GM23248 (cell line): ENCODE results near the gene DHDH. TPM values are rescaled to one million over a fixed set of nuclear protein-coding genes. Genes with fewer than 3 reads are reported as not detected.

Experiments
- DNase-seq: peaks from one replicate; pipeline ENCODE4 v3.0.0-alpha.2; 2015
- H2AFZ ChIP-seq: fragments of 200-600 bp; sonication (generic); 2 replicates; pipeline ENCODE4 v1.6.1; 2016; ENCODE audit warnings: antibody characterized with exemption
- H3F3A ChIP-seq: fragments of 200-600 bp; sonication (generic); 2 replicates; pipeline ENCODE4 v1.6.1; 2016; ENCODE audit warnings: mild to moderate bottlenecking, antibody characterized with exemption, mixed run types; ENCODE audit not compliant: insufficient read depth
- H3K27ac ChIP-seq: fragments of 200-600 bp; sonication (generic); 2 replicates; pipeline ENCODE4 v1.5.1; 2016; ENCODE audit warnings: mild to moderate bottlenecking
- H3K27me3 ChIP-seq: fragments of 200-600 bp; sonication (generic); replicated peaks from 2 replicates; pipeline ENCODE4 v1.6.1; 2016; ENCODE audit warnings: mild to moderate bottlenecking; ENCODE audit not compliant: insufficient read depth
- H3K36me3 ChIP-seq: fragments of 200-600 bp; sonication (generic); 2 replicates; pipeline ENCODE4 v1.6.1; 2016; ENCODE audit warnings: low read depth, mild to moderate bottlenecking
- H3K4me1 ChIP-seq: fragments of 200-600 bp; sonication (generic); 2 replicates; pipeline ENCODE4 v1.6.1; 2016; ENCODE audit warnings: mild to moderate bottlenecking; ENCODE audit not compliant: insufficient read depth
- H3K4me2 ChIP-seq: fragments of 200-600 bp; sonication (generic); one replicate; pipeline ENCODE4 v1.6.1; 2016; ENCODE audit warnings: mild to moderate bottlenecking; ENCODE audit not compliant: unreplicated experiment
- H3K4me3 ChIP-seq: fragments of 200-600 bp; sonication (generic); 2 replicates; pipeline ENCODE4 v1.5.1; 2016; ENCODE audit warnings: mild to moderate bottlenecking
- H3K79me2 ChIP-seq: fragments of 200-600 bp; sonication (generic); 2 replicates; pipeline ENCODE4 v1.6.1; 2016; ENCODE audit warnings: mild to moderate bottlenecking; ENCODE audit not compliant: insufficient read depth
- H3K9ac ChIP-seq: fragments of 200-600 bp; sonication (generic); 2 replicates; pipeline ENCODE4 v1.6.1; 2016; ENCODE audit warnings: mild to moderate bottlenecking
- H3K9me2 ChIP-seq: fragments of 200-600 bp; sonication (generic); 2 replicates; pipeline ENCODE4 v1.6.1; 2016; ENCODE audit warnings: mixed run types, mild to moderate bottlenecking, moderate library complexity; ENCODE audit not compliant: insufficient read depth
- H3K9me3 ChIP-seq: fragments of 200-600 bp; sonication (generic); one replicate; pipeline ENCODE4 v1.6.1; 2017; ENCODE audit warnings: low read depth
- H4K20me1 ChIP-seq: fragments of 200-600 bp; sonication (generic); 2 replicates; pipeline ENCODE4 v1.6.0; 2016; ENCODE audit not compliant: insufficient read depth
- EZH2 ChIP-seq: fragments of 200-600 bp; sonication (generic); IDR thresholded peaks from 2 replicates; pipeline ENCODE4 v1.6.1; 2018; ENCODE audit warnings: antibody characterized with exemption, mild to moderate bottlenecking; ENCODE audit not compliant: insufficient read depth, poor library complexity, severe bottlenecking
- EZH2phosphoT487 ChIP-seq: fragments of 200-600 bp; sonication (generic); IDR thresholded peaks from 2 replicates; pipeline ENCODE4 v1.6.1; 2018; ENCODE audit warnings: antibody characterized with exemption, moderate library complexity, mild to moderate bottlenecking, low read depth; ENCODE audit not compliant: insufficient read depth
- WGBS, 2 experiments: methylation state at CpG; one replicate each; pipeline ENCODE4 v1.1.6; 2015 to 2017; ENCODE audit warnings: low lambda C conversion rate in 2 of 2, low coverage in 1 of 2; ENCODE audit errors: missing lambda C conversion rate in 2 of 2; 5-methylcytosine and 5-hydroxymethylcytosine counted together
- in situ Hi-C: fragments of 300-500 bp; cut with MboI; formaldehyde crosslinking; loops from 2 replicates; pipeline ENCODE4 v1.15.0; 2020
- polyA plus RNA-seq: library from polyadenylated mRNA; unstranded; fragments of >200 nt; fragmentation: Nextera tagmentation; extraction: Ambion mirVana; gene quantifications from 2 replicates; pipeline ENCODE4 v1.2.1, GENCODE V29; 2016
- total RNA-seq: library from RNA; depleted of rRNA; stranded (reverse); fragments of >200 nt; shearing (Covaris generic); gene quantifications from 2 replicates; pipeline ENCODE4 v1.2.3, GENCODE V29; 2014

DHDH gene
- total and polyA plus RNA-seq, 2 experiments from 2014 or later = not detected

DNA sequence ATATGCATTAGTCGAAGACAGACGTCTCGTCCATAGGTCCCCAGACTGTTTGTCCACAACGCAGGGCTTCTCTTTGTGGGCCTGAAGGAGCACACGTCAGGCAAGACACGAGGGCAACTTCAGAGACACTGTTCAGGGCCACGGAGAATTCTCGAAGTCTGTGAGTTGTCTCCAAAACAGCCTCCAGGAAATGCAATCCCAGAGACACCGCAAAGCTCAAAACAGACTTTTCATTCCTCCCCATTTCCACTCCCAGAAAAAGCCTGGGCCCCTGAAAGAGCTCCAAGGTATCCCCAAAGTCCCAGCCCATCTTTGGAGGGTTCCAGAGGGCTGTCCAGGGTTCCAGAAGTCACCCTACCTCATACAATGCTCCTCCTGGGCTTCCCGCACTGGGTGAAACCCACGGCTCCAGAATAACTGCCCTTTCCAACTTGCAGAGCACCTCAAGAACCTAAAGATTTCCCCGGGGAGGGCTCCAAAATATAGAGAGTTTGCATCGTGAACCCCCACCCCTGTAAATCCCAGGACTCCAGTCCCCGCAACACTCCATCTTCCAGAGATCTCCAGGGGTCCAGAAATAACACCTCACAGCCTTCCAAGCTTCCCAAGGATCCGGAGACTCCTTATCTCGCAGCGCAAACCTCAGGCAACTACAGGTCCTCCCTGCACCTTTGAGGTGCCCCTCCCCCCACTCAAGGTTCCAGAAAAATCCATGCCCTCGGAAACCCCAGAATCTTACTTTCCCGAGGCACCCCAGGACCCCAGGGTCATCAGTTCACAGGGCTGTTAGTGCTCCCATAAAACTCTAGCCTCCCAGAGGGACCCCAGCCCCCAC, 30.9 kb downstream of the DHDH start:
- Histone ChIP-seq H3K27ac (peak overlapping the region; percentile 97), H3K9me2 (no peaks in the 10 kb centered on the region), H3F3A (peaks cover 57% of the 10 kb centered on the region), H3K36me3 (peaks cover 19% of the 10 kb centered on the region; the same call in 1 of the 2 replicates), H2AFZ (peak overlapping the region; percentile 16), H3K4me1 (peaks cover 28% of the 10 kb centered on the region), H3K4me3 (peak overlapping the region; percentile 58), H3K4me2 (peak overlapping the region; percentile 87), H3K9me3 (no peaks in the 10 kb centered on the region), H3K79me2 (peaks cover 22% of the 10 kb centered on the region), H4K20me1 (peaks cover 12% of the 10 kb centered on the region; the same call in 1 of the 2 replicates), H3K9ac (peak overlapping the region; percentile 85), H3K27me3 (no peaks in the 10 kb centered on the region)
- 5 to 10% methylated on average over 19 of the region's 19 CpGs for WGBS, 2 experiments
- in situ Hi-C loops = no loop called here
- DNase-seq = peak; percentile 85
- TF ChIP-seq EZH2phosphoT487 = no peak
- TF ChIP-seq EZH2 = no peak

GRCh38 chr19:48965040-48965805, 31.7 kb downstream of the DHDH start, which contains the start of gene FTL:
FTL (plus strand) TSS chr19:48965309; CDS start chr19:48965508, 199 bp downstream.
- peaks cover 26% of the 10 kb centered on the region; the same call in 1 of the 2 replicates for H3K36me3 ChIP-seq
- in situ Hi-C loops = no loop called here
- no peak for TF ChIP-seq EZH2phosphoT487
- no peak for TF ChIP-seq EZH2

GRCh38 chr19:48965806-48966540, 32.5 kb downstream of the DHDH start:
- H3K9ac ChIP-seq = peak overlapping the region; percentile 95
- peak; percentile 92 for DNase-seq

More at GRCh38 chr19:48965040-48965805, 31.7 kb downstream of the DHDH start, which contains the start of gene FTL:
- peaks cover 22% of the 10 kb centered on the region for H3K79me2 ChIP-seq
- peaks cover 28% of the 10 kb centered on the region for H3K4me1 ChIP-seq
- WGBS, 2 experiments = 0 to 1% methylated on average over 44 to 52 of the region's 52 CpGs
- peak within 1 kb of the TSS; percentile 95 for H3K9ac ChIP-seq
- H3K4me2 ChIP-seq = peak within 1 kb of the TSS; percentile 98
- peaks cover 60% of the 10 kb centered on the region for H3F3A ChIP-seq
- H3K27ac ChIP-seq = peak within 1 kb of the TSS; percentile 97
- no peaks in the 10 kb centered on the region for H3K9me2 ChIP-seq
- DNase-seq = peak; percentile 95
- H3K4me3 ChIP-seq = peak within 1 kb of the TSS; percentile 97
- H2AFZ ChIP-seq = peak within 1 kb of the TSS; percentile 16
- peaks cover 12% of the 10 kb centered on the region; the same call in 1 of the 2 replicates for H4K20me1 ChIP-seq
- H3K27me3 ChIP-seq = no peaks in the 10 kb centered on the region
- no peaks in the 10 kb centered on the region for H3K9me3 ChIP-seq

More at GRCh38 chr19:48965806-48966540, 32.5 kb downstream of the DHDH start:
- no peaks in the 10 kb centered on the region for H3K9me3 ChIP-seq
- peak overlapping the region; percentile 97 for H3K4me3 ChIP-seq
- 6 to 8% methylated on average over 36 of the region's 36 CpGs for WGBS, 2 experiments
- TF ChIP-seq EZH2 (no peak), EZH2phosphoT487 (no peak)
- H3K36me3 ChIP-seq = peaks cover 31% of the 10 kb centered on the region; the same call in 1 of the 2 replicates
- peaks cover 12% of the 10 kb centered on the region; the same call in 1 of the 2 replicates for H4K20me1 ChIP-seq
- H3K27me3 ChIP-seq = no peaks in the 10 kb centered on the region
- in situ Hi-C loops = no loop called here
- peaks cover 28% of the 10 kb centered on the region for H3K4me1 ChIP-seq
- peaks cover 64% of the 10 kb centered on the region for H3F3A ChIP-seq
- peaks cover 22% of the 10 kb centered on the region for H3K79me2 ChIP-seq
- no peak overlapping the region for H2AFZ ChIP-seq
- H3K27ac ChIP-seq = peak overlapping the region; percentile 97
- H3K9me2 ChIP-seq = no peaks in the 10 kb centered on the region
- peak overlapping the region; percentile 98 for H3K4me2 ChIP-seq
